Globus pallidus (tissue), 1 donor: ENCODE measurements around the gene FRMPD1.

Source experiments
- DNase-seq: peaks from one replicate; pipeline ENCODE4 v3.0.0-alpha.2; 2015; ENCODE audit warnings: low spot score

Gene FRMPD1

DNA sequence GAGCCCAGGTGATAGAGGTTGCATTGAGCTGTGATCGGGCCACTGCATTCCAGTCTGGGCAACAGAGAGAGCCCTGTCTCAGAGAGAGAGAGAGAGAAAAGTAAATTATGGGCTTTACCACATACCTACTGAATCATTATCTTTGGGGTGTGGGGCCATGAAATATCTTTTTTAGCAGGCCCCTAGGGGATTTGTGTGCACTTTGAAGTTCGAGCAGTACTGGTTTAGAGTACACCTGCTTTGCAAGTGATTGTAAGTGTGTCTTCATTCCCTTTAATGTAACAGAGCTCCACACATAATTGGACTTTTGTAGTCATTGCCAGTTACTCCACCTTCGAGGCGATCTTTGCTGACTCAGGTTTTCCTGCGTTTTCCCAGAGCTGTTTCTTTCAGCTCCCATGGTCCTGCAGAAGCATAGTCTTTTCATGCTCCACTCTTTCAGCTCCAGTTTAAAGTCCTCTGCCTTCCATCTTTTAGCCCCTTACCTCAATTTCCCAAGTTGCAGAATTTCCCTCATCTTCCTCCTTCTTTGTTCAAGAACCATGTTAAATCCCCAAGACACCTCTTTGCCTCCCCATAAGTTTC, 24.0 kb upstream of the FRMPD1 start:
- no peak for DNase-seq

DNA sequence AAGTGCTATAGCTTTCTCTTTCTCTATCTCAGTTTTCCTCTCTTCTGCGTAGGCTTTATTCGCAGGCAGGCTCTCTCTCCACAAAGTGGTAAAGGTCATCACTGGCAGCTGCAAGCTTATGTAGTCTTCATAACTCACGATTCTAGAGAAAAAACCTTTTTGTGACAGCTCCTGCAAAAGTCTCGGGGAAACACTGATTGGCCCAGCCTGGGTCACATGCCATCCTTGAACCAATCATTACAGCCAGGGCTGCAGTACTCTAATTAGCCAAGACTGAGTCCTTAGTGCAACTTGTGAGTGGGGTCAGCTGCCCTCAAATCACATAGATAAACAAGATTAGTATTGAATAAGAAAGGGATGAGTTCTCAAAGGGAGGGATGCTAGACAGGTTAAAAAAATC, 18.3 kb upstream of the FRMPD1 start:
- DNase-seq: no peak

DNA sequence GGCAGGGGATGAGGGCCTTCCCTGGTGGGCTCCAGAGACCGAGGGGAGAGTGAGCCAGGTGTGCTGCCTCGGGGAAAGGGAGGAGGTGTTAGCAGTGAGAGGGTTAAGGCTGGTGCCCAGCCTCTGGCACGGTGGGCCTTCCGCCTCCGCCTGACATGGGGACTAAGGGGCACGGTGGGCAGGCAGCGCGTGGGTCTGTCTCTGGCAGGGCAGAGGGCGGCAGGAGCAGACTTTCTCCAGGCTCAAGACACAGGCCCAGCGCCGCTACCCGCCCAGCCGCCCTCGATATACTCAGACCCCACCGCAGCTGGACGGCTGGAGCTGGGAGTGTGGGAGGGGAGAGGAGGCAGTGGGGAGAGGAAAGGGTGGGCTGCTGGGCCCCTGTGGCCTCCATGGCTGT, 14.9 kb upstream of the FRMPD1 start:
- DNase-seq: no peak

DNA sequence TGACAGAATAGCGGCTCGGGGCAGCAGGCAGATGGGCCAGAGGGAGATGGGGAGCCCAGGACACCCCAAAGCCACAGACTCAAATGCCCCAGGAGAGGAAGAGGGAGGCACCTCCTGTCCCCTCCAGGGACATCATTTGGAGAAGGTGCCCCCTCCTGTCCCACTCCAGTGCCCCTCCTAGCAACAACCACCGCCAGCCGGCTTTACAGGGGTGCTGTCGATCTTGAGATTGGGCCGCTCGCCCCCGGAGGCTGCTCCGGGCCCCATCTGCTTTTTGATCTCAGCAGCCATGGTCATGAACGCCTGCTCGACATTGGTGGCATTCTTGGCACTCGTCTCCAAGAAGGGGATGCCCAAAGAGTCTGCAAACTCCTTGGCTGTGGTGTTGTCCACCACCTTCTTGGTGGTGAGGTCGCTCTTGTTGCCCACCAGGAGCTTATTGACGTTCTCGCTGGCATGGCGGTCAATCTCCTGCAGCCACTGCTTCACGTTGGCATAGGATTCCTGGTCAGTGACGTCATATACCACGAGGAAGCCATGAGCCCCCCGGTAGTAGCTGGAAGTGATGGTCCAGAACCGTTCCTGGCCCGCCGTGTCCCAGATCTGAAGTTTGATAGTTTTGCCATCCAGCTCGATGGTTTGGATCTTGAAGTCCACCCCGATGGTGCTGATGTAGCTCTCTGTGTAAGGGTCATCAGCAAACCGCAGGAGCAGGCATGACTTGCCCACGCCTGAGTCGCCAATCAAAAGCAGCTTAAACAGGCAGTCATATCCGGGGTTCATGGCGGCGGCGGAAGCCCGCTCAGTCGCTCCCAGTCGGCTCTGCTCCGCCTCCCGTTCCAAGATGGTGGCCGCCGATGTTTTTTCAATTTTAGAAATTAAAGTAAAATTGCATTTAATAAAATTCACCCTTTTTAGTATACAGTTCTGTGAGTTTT, 14.0 kb upstream of the FRMPD1 start:
- no peak for DNase-seq

DNA sequence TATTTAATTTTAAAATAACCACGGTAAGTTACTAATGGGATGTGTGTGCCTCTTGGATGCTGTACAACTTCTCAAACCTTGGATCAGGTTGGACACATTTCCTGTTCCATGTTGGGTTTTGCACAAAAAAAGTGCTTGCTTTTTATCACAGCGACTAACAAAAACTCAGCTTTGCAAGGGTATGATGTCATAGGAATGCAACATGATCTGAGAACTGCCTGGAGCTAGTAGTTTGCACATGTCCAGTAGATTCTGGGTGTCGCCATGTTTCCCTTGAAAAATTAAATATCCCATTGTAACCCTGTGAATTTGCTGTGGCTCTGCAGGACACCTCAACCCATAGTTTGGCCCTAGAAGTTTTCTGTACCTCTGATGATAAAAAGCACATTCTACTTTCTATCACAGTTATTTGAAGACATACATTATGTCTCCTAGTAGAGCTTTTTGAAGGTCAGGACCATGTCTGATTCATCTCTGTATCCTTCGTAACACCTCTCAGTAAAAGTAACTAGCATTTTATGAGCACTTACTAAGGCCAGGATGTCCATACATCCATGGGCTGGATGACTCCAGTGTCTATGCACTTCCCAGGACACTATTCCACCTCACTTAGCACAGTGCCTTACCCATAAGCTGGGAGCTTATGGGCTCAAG, 11.5 kb upstream of the FRMPD1 start:
- no peak for DNase-seq

DNA sequence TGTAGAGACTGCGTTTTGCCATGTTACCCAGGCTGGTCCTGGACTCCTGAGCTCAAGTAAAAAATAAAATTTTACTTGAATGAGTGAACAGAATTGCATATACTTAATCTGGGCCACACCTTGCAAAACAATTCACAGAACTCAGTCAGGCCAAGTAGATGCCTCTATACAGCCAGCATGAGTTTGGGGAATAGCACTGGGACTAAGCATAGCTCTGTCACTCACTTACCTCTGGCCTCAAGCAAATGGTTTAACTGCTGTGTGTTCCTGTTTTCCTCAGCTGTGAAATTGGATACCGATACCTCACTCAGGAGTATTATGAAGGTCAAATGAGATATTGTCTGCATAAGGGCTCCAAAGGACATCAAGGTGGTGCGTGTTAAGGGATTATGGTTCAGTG, 10.9 kb upstream of the FRMPD1 start:
- no peak for DNase-seq

DNA sequence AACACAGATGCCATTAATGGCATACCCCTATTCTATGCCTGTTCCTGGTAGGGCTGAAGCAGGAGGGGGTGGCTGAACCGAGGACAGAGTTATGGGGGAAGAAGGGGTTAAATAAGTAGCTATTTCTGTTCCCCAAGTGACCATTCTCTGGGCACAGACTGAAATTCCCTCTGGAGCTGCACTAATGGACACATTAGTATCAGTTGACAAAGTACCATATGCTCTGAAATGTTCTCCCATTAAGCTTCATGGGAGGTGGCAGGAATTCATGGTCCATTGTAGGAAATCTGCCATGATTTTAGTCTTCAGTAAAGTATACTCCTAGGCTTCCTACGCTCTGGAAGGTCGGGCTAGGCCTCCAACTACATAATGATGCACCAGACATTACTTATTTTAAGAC, 10.5 kb upstream of the FRMPD1 start:
- no peak for DNase-seq

DNA sequence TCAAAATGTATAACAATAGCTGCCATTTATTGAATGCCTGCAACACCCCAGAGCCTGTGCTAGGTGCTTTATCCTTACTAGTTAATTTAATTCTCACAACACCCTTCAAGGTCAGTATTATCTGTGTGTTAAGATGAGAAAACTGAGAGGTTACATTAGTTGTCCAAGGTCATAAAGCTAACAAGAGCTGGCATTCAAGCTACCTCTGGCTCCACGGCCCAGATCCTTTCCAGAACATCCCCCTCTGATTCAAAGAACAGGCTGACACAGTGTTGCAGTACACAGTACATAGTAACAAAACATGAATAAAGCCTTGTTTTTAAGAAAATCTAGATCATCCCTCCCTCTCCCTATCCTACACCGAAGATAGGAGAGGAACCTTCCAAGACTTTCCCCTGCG, 9.4 kb upstream of the FRMPD1 start:
- no peak for DNase-seq

DNA sequence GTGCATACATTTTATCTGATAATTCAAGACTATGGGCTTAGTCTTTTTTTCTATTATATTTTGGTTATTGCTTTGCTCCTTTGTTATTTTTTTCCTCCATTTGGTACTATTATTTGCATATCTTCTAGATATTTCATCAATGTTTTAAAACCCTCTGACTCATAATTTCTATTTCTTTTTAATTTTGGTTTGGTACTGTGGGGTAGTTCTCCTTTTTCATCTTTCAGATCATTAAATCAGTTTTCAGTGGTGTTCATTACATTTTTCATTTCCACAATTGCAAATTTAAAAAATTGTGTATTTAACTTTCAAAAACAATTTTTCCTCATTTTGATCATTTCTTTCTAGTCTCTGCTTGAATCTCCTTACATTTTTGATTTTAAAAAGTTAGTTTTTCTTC, 7.5 kb upstream of the FRMPD1 start:
- DNase-seq: no peak

DNA sequence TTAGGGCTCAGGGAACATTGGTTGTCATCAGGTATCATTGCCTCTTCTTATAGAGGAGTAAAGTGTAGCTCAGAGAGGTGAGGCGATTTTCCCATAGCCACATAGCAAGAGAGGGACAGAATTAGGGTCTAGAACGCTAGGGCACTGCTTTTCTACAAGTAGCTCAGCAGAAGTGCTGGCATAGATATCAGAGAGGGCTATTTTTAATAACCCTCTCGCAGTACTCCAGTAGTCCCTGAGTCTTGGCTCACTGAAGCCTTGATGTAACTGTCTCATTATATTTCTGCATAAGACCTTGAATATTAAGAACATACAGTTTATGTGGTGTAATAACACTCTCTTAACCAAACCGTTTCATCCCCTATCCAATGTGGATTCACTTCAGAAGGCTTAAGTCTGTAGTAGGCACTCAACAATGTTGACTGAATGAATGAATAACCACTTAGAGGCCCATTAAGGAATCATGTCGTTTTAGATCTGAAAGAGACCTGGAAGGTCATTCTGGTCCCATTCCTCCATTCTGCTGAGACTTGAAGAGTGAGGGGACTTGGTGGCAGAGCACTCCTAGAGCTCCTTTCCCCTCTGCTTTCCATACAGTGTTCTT, 4.7 kb upstream of the FRMPD1 start:
- DNase-seq: no peak

DNA sequence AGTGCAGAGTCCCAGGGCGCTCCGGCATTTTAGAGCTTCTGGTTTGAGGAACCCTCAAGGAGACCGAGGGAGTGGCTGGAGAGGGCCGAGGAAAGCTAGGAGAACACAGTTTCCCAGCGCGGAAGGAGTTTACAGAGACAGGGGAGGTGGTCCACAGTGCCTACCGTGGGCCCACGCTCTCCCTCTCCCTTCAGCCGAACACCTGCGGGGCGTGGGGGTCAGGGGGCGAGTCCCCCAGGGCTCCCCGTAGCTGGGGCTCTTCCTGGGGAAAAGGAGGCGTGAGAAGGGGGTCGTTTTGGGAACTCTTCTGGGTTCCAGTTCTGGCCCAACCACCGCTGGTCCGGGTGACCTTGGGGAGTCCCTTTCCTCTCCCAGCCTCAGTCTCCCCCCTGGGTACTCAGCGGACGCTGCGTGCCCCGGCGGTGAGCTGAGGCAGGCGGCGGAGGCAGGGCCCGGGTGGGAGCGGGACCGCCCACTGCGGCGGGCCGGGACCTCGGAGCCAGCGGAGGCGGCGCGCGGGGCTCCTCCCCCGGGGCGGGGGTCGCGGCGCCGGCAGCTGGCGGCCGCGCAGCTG, 368 bp upstream of the FRMPD1 start:
- no peak for DNase-seq

DNA sequence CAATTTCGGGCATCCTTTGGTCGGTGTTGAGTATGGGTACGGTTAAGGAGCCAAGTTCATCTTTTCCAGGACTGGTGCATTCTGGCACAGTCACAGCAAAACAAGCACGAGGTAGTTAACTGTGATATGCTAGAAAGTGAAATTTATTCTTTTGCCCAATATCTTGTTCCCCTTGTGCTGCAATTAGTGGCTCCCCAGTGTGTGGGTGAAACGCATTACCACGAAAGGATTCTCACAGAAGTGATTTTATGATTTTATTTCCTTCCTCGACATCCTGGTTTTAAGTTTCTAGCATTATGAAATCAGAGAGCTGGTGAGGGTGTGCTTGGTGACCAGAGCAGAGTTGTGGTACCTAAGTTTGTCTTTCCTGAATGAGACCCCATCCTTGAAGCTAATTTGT, 1.5 kb downstream of the FRMPD1 start:
- no peak for DNase-seq

DNA sequence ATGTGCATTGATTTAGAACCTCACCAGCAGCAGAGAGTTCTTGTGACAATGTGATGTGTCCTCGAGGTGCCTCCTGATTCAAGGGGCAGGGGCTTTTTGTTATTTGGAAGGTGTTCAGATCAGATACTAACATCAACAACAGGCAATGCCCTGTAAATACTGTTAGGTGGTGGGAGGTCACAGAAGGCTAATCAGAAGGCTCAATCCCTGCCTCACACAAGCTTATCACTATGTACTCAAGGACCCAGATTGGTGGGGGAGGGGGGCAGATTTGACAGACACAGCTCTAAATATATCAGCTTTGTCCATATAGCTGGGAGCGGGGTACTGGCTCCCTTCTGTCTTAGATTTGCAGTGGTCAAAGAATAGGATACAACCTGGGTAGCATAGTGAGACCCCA, 2.6 kb downstream of the FRMPD1 start:
- no peak for DNase-seq

DNA sequence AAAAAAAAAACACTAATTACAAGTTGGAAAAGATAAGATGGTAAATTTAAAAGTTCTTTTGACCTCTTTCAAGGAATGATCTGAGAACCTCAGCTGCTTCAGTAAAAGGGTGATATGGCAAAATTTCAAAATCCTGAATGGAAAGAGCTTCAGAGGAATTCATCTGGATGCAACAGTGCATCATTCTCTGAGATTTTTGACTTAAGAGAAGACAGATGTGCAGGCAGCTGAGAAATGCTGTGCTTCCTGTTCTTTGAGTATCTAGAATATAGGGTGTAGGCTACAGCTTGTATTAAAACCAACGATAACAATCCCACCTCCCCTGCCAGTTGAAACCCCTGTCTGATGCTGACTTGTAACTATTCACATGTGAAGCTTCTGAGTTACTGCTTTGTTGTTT, 6.2 kb downstream of the FRMPD1 start:
- no peak for DNase-seq

DNA sequence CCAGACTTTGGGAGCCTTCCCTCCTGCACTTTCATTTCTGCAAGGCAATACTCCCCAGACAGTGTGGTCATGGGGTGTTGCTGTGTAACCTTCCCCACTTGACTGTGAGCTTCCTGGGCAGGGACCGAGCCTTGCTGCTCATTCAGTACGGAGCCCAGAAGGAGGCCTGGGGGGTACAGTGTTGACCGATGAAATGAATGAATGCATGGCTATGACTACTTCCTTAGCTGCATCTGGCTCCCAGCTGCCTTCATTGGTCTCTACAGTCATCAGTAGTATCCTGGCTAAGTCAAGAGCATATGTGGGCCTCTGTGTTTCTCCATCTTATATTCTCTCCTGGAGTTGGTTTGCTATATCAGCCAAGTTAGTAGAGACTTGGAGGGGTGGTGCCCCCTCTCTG, 9.9 kb downstream of the FRMPD1 start:
- no peak for DNase-seq

DNA sequence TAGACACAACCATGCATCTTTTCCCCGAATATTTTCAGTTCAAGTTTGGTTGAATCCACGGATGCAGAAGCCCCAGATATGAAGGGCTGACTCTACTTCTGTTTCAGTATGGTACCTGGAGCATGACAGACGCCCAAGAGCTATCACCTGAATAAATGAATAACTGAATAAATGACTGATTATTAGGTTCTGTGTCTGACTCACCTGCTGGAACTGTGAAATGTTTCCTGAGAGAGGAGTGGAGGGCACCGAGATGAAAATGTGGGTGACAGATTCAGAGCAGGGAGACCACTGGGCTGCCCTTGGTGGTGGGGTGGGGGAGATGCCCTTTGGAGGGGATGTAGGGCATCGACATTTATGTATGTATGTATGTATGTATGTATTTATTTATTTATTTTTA, 13.2 kb downstream of the FRMPD1 start:
- no peak for DNase-seq

DNA sequence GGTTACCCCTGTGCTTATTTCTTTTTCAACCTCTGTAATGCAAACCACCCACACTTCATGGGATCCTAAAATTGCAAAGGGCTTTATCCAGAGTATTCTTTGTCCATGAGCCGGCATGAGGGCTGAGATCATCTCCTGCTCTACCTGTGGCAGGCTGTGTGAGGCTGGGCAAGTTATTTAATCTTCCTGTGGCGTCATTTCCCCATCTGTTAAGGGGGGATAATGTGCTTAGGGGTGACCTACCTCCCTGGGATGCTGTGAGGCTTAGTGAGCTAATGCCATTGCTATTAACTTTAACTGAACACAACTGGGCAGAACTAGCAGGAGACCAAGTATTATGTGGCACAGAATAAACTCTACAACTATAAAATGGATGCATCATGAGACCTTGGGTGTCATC, 17.0 kb downstream of the FRMPD1 start:
- no peak for DNase-seq

DNA sequence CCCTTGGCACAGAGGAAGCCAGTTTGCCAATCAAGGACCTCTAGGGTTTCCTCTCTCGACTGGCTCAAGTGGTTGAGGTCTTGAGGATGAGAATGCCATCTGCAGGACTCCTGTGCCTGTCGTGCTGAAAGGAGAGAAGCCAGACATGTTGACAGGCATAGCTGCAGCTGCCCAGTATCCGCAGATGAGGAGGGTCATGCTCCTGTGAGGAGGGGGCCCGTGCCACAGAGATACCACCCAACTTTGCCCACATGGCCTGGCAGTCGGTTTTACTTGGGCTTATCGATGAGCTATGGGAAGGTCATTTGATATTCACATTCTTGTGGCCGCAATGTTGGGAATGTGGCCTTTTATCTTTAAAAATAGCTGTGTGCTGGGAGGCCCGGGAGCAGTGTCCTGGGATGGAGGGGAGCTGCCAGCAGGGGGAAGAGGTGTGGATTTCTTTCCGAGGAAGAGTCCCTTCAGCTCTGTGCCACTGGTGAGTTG, 17.4 kb downstream of the FRMPD1 start:
- no peak for DNase-seq

DNA sequence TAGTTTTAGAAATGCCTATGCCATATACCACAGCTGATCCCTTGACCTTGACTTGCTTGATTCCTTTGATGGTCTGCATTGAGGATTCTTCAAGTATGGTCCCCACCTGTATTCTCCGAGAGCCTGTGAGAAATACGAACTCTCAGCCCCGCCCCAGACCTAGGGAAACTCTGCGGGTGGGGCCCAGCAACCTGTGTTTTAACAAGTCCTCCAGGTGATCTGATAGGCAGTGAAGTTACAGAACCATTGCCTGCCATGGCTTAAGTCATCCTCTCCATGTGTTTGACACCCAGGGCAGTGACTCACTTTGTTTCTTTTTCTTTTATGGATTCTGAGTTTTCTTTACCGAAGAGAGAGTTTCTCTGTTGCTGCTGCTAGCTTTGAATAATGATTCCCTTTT, 18.5 kb downstream of the FRMPD1 start:
- no peak for DNase-seq

DNA sequence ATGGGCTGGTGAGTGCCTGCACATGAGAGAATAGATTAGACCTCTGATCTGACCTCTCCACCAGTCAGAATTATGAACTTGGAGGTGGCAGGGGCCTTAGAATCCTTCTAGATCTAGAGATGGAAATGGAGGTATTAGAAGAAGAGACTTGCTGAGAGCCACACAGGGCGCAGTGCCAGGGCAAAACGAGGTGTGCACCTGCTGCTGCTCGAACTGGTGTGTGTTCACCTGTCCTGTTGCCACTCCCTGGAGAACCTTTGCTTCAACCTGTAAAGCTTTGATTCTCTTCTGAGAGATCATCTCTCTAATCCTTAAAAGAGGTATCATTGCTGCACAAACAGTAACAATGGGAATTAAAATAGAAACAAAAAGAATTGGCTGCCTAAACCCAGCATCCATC, 24.9 kb downstream of the FRMPD1 start:
- no peak for DNase-seq

DNA sequence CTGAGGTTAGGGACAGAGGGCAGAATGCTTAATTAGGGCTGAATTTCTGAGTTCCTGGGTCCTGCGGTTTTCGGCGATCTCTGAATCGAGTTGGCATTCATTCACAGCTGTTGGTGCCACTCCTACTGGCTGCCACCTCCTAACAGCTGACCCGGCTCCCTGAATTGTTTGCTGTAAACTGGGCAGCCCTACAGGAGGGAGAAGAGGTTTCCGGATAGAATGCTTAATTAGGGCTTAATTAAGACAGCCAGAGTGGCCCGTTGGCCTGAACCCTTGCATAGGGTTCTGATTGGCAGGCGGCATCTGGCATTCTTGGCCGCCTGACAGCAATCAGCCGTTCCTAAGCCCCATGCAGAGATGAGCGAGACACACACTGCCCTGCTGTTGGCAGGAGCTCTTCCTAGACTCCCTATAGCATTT, 25.7 kb downstream of the FRMPD1 start:
- peak; percentile 69 for DNase-seq

DNA sequence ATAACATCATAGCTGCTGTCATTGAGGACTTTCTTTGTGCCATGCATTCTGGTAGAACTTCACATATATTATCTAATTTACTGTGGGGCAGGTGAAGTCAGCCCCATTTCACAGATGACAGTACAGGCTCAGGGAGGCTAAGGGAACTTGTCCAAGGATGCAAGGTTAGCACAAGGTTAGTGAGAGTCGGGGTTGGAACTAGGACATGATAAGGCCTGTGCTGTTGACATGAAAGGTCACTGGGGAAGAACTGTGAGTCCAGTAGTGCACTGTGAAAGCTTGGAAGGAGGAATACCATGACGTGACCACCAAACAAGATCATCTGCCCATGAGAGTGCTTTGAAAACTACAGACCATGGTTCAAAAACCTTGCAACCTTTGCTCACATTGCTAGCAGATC, 26.7 kb downstream of the FRMPD1 start:
- DNase-seq: no peak
